ENCODE data around the gene ARHGAP31.

The ARHGAP31 gene

GRCh38 chr3:119396870-119397269 lies 102.7 kb downstream of the ARHGAP31 start:
- DNase-seq, result no peak

DNA sequence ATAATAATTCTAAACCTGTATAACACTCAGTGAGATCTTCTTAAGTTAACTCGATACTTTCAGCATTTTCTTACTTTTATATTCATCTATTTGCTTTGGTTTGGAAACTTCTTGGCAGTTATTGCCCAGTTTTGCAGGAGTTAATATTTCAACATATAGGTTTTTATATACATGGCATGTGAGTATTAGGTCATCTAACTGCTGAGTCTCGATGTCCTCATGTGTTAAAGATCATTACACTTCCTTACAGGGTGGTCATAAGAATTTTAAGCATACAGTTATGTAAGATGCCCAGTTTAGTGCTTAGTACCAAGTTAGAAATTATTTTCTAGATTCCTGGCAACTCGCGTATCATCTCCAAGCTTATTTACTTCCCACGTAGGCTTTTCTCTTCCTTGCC lies 106.3 kb downstream of the ARHGAP31 start:
- no peak for DNase-seq

GRCh38 chr3:119401069-119401468 lies 106.9 kb downstream of the ARHGAP31 start:
- DNase-seq, result no peak

GRCh38 chr3:119401503-119402440 lies 107.6 kb downstream of the ARHGAP31 start:
- no peak for DNase-seq

DNA sequence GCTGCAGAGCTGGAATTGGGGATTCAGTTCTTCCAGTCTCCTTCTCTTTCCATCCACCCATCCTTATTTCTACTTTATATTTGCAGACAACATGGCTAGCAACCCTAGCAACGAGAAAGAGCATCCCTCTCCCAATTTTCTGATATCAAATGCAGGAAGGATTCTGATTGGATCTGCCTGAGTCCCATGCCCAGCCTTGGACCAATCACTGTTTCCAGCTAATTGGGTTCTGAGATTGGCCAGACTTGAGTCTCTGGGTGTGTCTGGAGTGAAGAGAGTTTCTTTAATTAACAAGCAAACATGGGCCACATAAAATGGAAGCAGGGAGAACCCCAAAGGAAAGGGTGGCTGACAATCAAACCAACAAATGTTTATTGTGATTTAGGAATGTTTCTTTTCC lies 108.6 kb downstream of the ARHGAP31 start:
- DNase-seq, result no peak

GRCh38 chr3:119403201-119403600 lies 109.0 kb downstream of the ARHGAP31 start:
- DNase-seq, result no peak

DNA sequence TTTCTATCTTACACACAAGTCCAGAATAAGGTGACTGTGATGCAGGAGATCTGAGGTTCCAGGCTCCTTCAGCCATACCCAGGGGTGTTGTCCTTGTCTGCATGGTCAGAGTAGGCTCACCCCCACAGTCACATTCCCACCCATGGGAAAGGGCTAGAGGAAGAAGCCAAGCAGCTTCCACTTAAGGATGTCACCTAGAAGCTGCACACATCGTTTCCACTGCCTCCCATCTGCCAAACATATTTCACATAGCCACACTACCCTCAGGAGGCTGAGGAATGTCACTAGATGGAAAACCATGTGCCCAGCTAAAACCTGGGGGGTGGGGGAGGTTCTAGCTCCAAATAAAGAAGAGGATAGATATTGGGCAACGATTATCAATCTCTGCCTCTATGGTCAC lies 111.1 kb downstream of the ARHGAP31 start:
- DNase-seq, result no peak

GRCh38 chr3:119408243-119408950 lies 114.2 kb downstream of the ARHGAP31 start:
- DNase-seq, result no peak

DNA sequence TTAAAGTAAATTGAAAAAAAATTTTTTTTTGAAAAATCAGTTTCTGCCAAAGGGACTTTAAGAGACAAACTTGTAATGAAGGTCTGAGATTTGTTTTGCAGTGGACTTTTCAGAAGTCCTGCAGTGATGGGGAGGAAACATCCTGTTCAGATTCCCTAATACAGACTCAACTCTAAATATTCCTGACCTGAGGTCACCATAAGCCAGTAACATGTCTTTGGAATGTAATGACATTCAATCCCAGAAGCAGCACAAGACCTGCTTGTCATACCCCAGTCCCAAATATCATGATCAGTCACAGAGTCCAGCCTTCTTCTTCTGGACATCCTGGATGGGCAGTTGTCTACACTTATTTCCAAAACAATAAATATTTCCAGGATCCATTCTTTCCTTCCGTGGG lies 115.7 kb downstream of the ARHGAP31 start:
- DNase-seq, result no peak

DNA sequence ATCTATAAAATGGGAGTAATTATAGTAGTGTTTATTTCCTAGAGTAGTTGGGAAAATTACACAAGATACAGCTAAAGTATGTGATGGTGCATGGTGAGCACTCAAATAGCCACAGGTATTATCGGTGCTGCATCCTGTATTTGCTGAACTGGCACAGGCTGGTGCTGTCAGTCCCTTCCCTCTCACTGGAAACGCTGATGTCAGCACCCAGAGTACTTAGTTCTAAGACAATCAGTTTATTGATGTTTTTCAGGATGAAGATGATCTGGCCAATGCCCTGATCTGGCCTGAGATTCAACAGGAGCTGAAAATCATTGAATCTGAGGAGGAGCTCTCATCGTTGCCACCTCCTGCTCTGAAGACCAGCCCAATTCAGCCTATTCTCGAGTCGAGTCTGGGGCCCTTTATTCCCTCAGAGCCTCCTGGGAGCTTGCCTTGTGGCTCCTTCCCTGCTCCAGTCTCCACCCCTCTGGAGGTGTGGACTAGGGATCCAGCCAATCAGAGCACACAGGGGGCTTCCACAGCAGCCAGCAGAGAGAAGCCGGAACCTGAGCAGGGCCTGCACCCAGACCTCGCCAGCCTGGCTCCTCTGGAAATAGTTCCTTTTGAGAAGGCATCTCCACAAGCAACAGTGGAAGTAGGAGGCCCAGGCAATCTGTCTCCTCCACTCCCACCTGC lies 119.6 kb downstream of the ARHGAP31 start:
- no peak for DNase-seq

GRCh38 chr3:119416873-119417272 lies 122.7 kb downstream of the ARHGAP31 start:
- no peak for DNase-seq

DNA sequence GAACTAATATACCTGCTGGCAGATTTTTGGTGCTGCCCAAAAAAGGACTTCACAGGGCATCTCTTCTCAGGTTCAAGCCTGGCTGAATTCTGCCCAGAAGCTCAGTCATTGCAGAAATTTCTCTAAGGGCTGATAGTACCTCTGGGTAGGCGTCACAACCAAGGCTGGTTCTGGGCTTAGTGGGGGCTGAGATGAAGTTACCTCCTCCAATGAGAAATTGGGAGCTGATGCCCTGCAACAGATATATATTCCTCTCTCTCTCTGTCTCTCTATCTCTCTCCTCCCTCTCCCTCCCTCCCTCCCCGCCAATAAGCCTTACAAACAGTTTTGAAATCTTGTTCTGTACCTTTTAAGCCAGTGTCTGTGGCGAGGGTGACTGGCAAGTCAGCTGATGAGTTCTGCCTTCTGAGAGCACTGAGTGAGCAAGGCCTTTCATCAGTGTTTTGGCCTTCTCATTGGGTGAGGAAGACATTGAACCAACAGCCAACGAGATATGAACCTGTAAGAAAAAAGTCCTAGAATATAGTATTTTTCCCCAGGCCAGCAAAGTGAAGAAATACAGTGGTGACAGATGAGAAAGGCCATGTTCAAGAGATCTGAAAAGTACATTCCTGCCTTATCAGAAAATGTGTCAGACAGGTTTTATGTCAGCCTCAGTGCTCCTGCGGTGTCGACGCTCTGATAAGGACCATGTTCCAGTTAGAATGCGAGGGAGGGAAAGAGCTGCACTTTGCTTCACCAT lies 123.8 kb downstream of the ARHGAP31 start:
- DNase-seq, result no peak

- no peak for DNase-seq
Measured at GRCh38 chr3:119418641-119419040, 124.5 kb downstream of the ARHGAP31 start.

DNA sequence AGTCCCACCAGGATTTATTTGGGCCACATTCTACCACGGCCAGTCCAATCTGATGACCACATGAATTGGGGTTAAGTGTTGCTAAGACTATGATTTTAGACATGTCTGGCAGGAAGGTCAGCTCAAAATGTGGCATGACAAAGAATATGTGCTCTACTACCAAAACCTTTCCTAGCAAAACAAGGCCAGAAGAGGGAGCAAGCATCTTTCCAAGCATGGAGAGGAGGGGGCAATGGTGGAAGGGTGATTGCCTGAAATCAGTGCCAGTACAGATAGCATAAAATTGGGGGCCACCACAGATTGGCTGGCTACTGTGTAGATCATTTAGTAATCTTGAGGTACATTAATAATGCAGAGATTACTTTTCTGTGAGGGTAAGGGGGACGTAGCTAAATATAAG lies 126.0 kb downstream of the ARHGAP31 start:
- DNase-seq, result no peak

DNA sequence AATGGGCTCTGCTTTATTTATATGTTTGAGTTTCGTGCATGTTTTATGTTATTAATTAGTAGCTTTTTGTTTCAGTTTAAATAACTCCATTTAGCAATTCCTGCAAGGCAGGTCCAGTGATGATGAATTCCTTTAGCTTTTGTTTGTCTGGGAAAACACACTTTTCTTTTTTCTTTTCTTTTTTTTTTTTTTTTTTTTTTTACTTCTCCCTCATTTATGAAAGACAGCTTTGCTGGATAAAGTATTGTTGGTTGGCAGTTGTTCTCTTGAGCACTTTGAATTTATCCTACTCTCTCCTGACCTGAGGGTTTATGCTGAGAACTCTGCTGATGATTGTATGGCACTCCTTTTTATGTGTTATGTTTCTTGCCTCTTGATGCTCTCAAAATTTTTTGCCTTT lies 133.5 kb downstream of the ARHGAP31 start:
- DNase-seq, result no peak

DNA sequence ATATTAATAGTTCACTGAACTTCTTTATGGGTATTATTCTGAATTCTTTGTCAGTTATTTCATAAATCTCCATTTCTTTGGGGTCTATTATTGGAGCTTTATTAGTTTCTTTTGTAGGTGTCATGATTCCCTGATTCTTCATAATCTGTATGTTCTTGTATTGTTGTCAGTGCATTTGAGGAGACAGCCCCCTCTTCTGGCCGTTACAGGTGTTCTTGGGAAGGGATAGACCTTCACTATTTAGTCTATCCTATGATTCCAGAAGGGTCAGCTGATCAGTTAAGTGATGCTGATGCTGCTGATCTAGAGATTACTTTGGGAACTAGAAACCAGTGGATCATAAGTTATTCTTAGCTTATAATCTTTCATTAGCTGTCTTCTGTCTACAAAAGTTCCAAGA lies 134.4 kb downstream of the ARHGAP31 start:
- DNase-seq, result no peak

GRCh38 chr3:119433613-119434325 lies 139.6 kb downstream of the ARHGAP31 start:
- no peak for DNase-seq

DNA sequence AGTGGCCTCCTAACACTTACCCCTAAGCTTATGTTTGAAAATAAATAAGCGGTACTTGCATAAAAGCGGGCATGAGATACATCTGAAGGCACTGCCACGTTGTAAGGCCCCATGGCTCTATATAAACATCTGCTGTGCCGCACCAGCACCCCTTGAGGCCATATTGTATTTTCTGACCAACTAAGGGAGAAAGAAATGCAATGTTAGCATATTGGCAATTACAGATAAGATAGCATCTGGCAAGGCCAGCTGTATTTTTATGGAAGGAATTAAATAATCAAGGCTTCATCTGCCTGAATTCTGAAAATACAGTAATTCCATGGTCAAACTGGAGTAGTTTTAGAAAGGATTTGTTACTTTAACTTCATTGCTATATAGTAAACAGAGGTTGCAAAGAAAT lies 140.5 kb downstream of the ARHGAP31 start:
- no peak for DNase-seq

GRCh38 chr3:119436977-119437376 lies 142.8 kb downstream of the ARHGAP31 start:
- no peak for DNase-seq

- no peak for DNase-seq
Measured at GRCh38 chr3:119437691-119438258, 143.6 kb downstream of the ARHGAP31 start.

- DNase-seq, result no peak
Measured at GRCh38 chr3:119443179-119443578, 149.0 kb downstream of the ARHGAP31 start.

GRCh38 chr3:119444590-119444989 lies 150.4 kb downstream of the ARHGAP31 start:
- DNase-seq, result no peak
